Left renal cortex interstitium (tissue), 4 donors: ENCODE results near the gene COL20A1. TPM values are rescaled to one million over a fixed set of nuclear protein-coding genes. Genes with fewer than 3 reads are reported as not detected.
"Not testable (repeated sequence)": the region's sequence is repeated elsewhere in the genome, so short reads cannot be mapped to it uniquely, and the experiment has no call there.

Experiments
- DNase-seq, 4 donors: peaks; one replicate each; pipeline ENCODE4 v3.0.0-alpha.2; 2013; ENCODE audit warnings: low read depth in 4 of 4, low spot score in 2 of 4, missing footprints in 1 of 4
- polyA plus RNA-seq, 4 donors: library from polyadenylated mRNA; unstranded; fragments of 120-200 nt; gene quantifications; one replicate each; pipeline ENCODE4 v1.2.1, GENCODE V29; 2013; ENCODE audit not compliant: insufficient read length in 4 of 4

Gene COL20A1
- polyA plus RNA-seq, 4 donors, result 0.69 to 1.2 (median 0.94) TPM

DNA sequence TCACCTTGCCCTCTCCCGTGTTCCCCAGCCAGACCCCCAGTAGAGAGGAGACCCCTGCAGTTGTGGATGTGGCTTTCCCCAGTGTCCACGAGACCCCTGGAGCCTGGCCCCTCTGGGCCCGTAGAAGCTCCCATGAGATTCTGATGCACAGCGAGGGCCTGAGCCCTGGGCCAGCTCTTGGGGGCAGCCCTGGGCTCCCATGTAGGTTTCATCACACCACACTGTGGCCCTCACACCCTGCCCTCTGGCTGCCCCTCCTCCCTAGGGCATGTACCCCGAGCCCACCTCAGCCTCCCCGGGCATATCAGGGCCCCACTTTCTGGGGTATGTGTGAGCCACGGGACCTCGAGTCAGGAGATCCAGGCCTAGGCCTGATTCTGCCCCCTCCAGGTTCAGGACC lies 75.2 kb downstream of the COL20A1 start:
- no peak for DNase-seq

GRCh38 chr20:63369024-63369530 lies 76.1 kb downstream of the COL20A1 start:
- DNase-seq, result no peak

DNA sequence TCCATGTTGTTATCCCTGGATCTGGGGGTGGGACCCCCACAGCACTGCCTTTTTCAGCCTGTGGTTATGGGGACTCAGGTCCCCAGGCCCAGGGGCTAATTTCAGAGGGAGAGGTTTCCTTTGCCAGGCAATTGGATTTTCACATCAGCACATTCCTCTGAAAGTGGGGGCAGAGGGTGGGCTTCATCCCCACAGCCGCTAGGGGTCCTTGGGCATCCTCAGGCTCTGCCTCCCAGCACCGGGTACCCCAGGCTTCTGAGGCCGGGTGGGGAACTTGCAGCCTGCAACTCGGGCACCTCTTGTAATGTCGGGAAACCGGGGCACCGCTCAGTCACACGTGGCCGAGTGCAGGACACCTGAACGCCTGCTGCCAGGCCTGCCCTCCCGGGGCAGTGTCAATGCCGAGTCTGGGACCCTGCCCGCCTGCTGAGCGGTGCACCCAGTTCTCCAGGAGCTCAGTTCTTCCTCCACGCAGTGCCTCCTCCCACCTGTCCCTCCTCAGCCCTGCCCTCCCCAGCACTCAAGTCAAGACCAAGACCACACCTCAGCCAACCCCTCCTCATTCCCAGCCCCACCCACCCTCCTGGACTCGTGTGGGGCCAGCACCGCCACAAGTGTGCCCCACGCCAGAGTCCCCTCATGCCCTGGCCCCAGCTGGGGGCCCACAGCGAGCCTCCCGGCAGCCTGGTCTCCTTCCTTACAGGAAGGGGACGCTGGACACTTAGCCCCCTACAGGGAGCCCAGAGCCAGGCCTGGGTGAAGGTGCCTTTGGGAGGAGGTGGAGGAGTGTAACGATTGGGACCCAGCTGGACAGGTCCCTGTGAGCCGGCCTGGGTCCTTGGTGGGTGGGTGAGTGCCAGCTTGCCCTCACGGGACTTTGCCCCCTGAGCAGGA lies 77.0 kb downstream of the COL20A1 start:
- DNase-seq, result no peak

GRCh38 chr20:63370618-63371187 lies 77.7 kb downstream of the COL20A1 start:
- no peak for DNase-seq

DNA sequence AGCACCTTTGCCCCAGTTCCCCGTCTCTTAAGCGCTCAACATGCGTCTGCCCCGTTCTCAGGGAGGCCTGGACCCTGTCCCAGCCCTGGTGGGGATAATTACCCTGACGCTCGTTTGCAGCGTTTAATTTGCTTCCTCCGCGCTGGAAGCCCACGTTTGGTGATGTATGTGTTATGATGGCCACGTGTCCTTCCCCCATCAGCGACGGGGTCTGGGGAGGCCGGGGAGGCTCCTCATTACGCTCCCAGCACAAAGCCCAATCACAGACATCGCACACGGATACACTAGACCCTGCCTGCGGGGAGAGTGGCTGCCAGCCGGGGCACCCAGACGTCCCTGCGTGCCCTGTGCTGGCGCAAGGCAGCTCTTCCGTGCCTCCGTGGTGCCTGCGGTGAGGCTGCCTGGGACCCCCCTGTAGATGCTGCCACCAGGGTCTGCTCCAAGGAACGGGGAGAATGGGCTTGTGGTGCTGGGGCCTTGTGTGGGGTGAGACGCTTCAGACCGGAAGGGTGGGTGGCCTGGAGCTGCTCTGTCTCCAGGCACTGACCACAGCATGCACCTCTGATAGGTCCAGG lies 78.4 kb downstream of the COL20A1 start:
- no peak for DNase-seq

GRCh38 chr20:63372971-63373885 lies 80.2 kb downstream of the COL20A1 start:
- no peak for DNase-seq

DNA sequence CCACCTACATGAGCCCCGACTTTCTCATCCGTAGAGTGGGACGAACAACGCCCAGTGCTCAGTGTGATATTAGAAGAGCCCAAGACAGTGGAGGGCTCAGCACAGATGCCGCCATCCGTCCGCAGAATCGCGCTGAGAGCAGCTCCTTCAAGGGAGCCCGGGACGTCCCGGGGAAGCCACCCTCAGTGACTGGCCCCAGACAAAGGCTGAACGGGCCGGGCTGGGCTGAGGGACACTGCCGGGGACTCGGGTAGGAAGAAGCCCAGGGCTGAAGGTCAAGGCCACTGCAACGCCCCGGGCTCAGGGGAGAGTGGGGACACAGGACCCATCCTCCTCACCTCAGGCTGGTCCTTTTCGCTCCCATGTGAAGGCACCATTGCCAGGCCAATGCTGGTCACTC lies 81.0 kb downstream of the COL20A1 start:
- DNase-seq, result no peak

- DNase-seq, result no peak
Observed at GRCh38 chr20:63374504-63374903, 81.5 kb downstream of the COL20A1 start.

GRCh38 chr20:63375438-63375837 lies 82.5 kb downstream of the COL20A1 start:
- no peak for DNase-seq

GRCh38 chr20:63376283-63377250 lies 83.6 kb downstream of the COL20A1 start:
- no peak for DNase-seq

GRCh38 chr20:63377256-63377941 lies 84.4 kb downstream of the COL20A1 start:
- DNase-seq, result peak in 3 of 4 donors; percentile 52 to 69 (median 61)

DNA sequence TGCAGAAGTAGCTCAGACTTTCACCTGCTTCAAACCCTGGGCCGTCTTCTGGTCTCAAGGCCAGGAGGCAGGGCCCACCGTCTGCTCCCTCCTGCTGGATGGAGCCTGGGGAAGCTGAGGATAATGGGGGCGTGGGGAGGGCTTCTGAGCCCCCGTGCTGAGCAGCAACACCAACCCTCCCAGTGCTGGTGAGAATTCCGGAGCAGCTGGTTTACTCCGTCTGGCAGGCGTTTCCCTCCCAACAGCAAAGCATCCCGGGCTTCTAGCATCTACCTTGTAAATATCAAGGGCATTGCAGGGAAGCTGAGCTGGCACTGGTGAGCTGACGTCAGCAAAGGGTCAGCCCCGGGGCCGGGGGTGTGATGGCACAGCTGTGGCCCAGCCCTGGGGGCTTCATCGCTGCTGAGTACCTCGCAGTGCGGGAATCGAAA lies 85.0 kb downstream of the COL20A1 start:
- DNase-seq, result no peak

- DNase-seq, result no peak
Observed at GRCh38 chr20:63378626-63379025, 85.6 kb downstream of the COL20A1 start.

- no peak for DNase-seq
Observed at GRCh38 chr20:63379296-63379695, 86.3 kb downstream of the COL20A1 start.

DNA sequence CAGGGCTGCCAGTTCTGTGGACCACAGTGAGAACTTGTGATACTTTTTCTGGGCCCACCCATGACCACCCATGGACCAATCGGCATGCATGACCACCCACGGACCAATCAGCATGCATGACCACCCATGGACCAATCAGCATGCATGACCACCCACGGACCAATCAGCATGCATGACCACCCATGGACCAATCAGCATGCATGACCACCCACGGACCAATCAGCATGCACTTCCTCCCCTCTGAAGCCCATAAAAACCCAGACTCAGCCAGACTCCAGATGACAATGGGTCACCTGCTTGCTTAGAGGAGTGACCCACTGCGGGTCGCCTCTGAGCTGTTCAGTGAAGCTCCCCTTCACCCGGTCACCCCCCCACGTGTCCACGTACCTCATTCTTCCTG lies 86.9 kb downstream of the COL20A1 start:
- DNase-seq, result not testable (repeated sequence)

DNA sequence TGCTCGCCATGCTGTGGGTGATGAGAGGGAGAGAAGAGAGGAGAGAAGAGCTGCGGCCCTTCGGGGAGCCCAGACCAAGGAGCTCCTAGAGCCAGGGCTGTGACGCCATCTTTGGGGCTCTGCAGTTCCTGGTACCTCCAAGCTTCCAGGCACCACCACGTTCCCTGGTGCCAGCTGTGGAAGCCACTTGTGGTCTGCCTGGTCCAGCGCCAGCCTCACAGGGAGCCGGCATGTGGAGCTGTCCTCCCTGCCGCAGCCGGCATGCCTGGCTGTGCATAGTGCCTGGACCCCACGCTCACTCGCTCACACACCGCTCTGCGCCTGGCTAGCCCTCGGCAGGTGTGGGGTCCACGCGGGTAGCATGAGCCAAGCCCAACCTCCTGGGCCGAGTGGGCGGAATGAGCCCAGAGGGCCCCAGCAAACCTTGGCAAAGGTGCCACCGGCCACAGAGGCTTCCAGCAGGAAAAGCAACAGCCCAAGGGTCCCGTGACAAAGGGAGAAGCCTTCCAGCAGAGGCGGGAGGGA lies 87.4 kb downstream of the COL20A1 start:
- no peak for DNase-seq

DNA sequence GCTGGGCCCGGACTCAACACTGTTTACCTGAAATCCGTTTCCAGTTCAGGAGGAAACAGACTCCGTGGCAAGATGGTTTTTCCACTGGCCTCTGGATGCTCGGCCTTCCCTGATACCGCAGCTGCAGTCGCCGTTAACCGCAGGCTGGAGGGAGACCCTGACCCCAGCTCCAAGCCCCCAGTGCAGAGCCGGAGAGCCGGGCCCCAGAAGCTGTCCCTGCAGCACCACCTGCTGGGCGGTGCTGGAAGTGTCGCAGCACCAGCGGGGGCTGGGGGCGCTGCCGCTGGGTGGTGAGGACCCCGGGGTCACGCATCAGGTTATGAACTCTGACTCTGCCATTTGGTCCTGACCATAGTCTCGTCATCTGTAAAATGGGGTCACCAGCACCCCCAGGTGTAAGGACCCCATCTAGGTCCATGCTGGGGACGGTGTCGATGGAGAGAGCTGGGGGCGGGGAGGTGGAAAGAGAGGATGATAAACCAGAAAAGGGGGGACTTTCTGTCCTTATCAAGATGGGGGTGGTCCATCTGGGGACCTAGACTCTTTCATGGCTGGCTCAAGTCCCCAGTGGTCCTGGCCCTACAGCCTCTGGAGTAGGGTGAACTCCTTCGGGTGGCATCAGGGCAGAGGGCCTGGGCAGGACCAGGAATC lies 88.9 kb downstream of the COL20A1 start:
- no peak for DNase-seq
